SK-N-SH (cell line): ENCODE data around the gene SDF4.

ENCODE experiments used
- EP300 ChIP-seq, 2 experiments: IDR thresholded peaks; 2 replicates each; pipeline versions ENCODE4 v1.4.0 to v1.6.1; 2012; ENCODE audit warnings: borderline replicate concordance in 1 of 2, low read depth in 1 of 2, low read length in 1 of 2
- FOXM1 ChIP-seq: IDR thresholded peaks from 2 replicates; pipeline ENCODE4 v1.4.0; 2012; ENCODE audit warnings: low read depth, mild to moderate bottlenecking
- GATA2 ChIP-seq: sonication (generic); formaldehyde crosslinking; IDR thresholded peaks from 2 replicates; pipeline ENCODE4 v1.5.0; 2020; ENCODE audit warnings: mild to moderate bottlenecking, missing genetic modification reagents
- NRF1 ChIP-seq: IDR thresholded peaks from 2 replicates; pipeline ENCODE4 v1.6.1; 2012; ENCODE audit warnings: low read depth, mild to moderate bottlenecking, low read length
- RFX5 ChIP-seq: IDR thresholded peaks from 2 replicates; pipeline ENCODE4 v1.6.1; 2012; ENCODE audit warnings: mild to moderate bottlenecking, improper control_type of control experiment, low read length
- TF ChIP-seq, protein P1 (sequence below): fragments of 200-600 bp; sonication (generic); IDR thresholded peaks from 2 replicates; pipeline ENCODE4 v1.6.1; 2017; ENCODE audit warnings: antibody characterized with exemption, mild to moderate bottlenecking, moderate library complexity

DNA sequence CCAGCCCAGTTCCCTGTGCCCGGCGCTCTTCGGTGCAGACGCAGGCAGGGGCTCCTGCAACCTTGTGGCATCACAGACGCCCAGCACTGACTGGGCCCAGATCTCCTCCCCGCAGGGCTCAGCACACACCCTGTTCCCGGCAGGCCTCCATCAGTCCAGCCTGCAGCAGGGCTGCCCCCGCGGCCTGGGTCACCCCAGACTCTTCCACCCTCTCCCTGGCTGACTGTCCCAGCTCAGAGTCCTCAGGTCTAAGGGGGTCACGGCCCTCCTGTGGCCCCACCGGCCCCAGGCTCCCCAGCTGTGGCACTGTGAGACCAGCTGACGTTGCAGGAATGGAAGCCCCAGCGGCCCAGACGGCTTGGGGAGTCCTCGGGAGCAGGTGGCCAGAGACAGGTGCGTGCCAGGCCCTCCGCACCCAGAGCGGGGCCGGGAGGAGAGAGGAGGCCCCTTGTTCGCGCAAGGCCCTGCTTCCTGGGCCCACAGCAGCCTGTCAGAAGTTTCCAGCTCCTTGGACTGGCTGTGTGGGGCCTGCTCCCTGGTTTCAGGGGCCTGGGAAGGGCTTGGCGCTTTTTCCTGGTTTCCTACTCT, 4.5 kb upstream of the SDF4 start:
- no peak for TF ChIP-seq GATA2
- TF ChIP-seq, protein P1, sequence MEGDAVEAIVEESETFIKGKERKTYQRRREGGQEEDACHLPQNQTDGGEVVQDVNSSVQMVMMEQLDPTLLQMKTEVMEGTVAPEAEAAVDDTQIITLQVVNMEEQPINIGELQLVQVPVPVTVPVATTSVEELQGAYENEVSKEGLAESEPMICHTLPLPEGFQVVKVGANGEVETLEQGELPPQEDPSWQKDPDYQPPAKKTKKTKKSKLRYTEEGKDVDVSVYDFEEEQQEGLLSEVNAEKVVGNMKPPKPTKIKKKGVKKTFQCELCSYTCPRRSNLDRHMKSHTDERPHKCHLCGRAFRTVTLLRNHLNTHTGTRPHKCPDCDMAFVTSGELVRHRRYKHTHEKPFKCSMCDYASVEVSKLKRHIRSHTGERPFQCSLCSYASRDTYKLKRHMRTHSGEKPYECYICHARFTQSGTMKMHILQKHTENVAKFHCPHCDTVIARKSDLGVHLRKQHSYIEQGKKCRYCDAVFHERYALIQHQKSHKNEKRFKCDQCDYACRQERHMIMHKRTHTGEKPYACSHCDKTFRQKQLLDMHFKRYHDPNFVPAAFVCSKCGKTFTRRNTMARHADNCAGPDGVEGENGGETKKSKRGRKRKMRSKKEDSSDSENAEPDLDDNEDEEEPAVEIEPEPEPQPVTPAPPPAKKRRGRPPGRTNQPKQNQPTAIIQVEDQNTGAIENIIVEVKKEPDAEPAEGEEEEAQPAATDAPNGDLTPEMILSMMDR: no peak
- no peak for TF ChIP-seq EP300 (IDR thresholded peaks at IDR 0.05; ENCODE audit: borderline replicate concordance in 1 of 2, low read depth in 1 of 2, low read length in 1 of 2)
- TF ChIP-seq RFX5: no peak
- TF ChIP-seq NRF1: no peak
- TF ChIP-seq FOXM1: no peak
